Measurements from ENCODE around the gene DOLK.

DNA sequence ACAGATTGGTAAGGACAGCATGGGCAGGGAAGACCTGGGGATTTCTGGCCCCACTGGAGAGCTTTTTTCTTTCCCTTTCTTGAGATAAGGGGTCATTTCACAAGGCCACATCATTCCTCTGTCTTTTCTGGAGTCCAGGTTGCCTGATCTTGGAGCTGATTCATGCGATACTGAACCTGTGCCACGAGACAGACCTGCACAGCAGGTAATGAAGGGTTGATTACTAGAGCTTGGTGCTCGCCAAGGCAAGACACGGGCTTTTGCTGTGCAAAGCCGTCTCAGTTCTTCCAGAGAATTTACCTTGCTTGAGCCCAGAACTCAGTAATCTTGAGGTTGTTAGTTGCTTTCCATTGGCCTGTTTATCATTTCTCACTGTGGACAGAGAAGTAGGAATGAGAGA is 39.3 kb upstream of the DOLK start:
- TF ChIP-seq, protein P1, sequence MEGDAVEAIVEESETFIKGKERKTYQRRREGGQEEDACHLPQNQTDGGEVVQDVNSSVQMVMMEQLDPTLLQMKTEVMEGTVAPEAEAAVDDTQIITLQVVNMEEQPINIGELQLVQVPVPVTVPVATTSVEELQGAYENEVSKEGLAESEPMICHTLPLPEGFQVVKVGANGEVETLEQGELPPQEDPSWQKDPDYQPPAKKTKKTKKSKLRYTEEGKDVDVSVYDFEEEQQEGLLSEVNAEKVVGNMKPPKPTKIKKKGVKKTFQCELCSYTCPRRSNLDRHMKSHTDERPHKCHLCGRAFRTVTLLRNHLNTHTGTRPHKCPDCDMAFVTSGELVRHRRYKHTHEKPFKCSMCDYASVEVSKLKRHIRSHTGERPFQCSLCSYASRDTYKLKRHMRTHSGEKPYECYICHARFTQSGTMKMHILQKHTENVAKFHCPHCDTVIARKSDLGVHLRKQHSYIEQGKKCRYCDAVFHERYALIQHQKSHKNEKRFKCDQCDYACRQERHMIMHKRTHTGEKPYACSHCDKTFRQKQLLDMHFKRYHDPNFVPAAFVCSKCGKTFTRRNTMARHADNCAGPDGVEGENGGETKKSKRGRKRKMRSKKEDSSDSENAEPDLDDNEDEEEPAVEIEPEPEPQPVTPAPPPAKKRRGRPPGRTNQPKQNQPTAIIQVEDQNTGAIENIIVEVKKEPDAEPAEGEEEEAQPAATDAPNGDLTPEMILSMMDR (IDR thresholded peaks at IDR 0.05; ENCODE audit: low read length), result no peak
- no peak for TF ChIP-seq EZH2 (IDR thresholded peaks at IDR 0.05; ENCODE audit: borderline replicate concordance, low read length)
